PC-9 (cell line): ENCODE data around the gene FIGN.

ENCODE experiments used
- EZH2 ChIP-seq: fragments of 200-600 bp; sonication (generic); IDR thresholded peaks from 2 replicates; pipeline ENCODE4 v1.8.0; 2017; ENCODE audit warnings: antibody characterized with exemption, low read depth
- TF ChIP-seq, protein P1 (sequence below): fragments of 200-600 bp; sonication (generic); conservative IDR thresholded peaks from 2 replicates; pipeline ENCODE4 v1.6.1; 2017; ENCODE audit warnings: mixed run types, antibody characterized with exemption, mild to moderate bottlenecking, moderate library complexity

- TF ChIP-seq, protein P1, sequence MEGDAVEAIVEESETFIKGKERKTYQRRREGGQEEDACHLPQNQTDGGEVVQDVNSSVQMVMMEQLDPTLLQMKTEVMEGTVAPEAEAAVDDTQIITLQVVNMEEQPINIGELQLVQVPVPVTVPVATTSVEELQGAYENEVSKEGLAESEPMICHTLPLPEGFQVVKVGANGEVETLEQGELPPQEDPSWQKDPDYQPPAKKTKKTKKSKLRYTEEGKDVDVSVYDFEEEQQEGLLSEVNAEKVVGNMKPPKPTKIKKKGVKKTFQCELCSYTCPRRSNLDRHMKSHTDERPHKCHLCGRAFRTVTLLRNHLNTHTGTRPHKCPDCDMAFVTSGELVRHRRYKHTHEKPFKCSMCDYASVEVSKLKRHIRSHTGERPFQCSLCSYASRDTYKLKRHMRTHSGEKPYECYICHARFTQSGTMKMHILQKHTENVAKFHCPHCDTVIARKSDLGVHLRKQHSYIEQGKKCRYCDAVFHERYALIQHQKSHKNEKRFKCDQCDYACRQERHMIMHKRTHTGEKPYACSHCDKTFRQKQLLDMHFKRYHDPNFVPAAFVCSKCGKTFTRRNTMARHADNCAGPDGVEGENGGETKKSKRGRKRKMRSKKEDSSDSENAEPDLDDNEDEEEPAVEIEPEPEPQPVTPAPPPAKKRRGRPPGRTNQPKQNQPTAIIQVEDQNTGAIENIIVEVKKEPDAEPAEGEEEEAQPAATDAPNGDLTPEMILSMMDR = no peak
- no peak for TF ChIP-seq EZH2
Measured at GRCh38 chr2:163647300-163647699, 88.5 kb downstream of the FIGN start.
